CD4-positive, alpha-beta T cell treated with Interleukin-4 for 1 hour (primary cell): ENCODE results near the gene TP53BP2.
"Not testable (repeated sequence)": the region's sequence is repeated elsewhere in the genome, so short reads cannot be mapped to it uniquely, and the experiment has no call there.

ENCODE experiments used
- DNase-seq, 2 donors: peaks; one replicate each; pipeline ENCODE4 v3.0.0-alpha.2; 2020 to 2022

TP53BP2 gene

GRCh38 chr1:223849352-223850254 lies 3.9 kb upstream of the TP53BP2 start:
- DNase-seq, result no peak

- no peak for DNase-seq
Observed at GRCh38 chr1:223848536-223848935, 2.8 kb upstream of the TP53BP2 start.

GRCh38 chr1:223847781-223848345 lies 2.1 kb upstream of the TP53BP2 start:
- no peak for DNase-seq

- DNase-seq, result peak; percentile 66 to 72
Observed at GRCh38 chr1:223845037-223845809, 524 bp downstream of the TP53BP2 start.

GRCh38 chr1:223844787-223845036 lies 1.0 kb downstream of the TP53BP2 start:
- peak; percentile 27 to 55 for DNase-seq

- peak in 1 of 2 donors; percentile 55 for DNase-seq
Observed at GRCh38 chr1:223843934-223844786, 1.6 kb downstream of the TP53BP2 start.

- peak in 1 of 2 donors; percentile 33 for DNase-seq
Observed at GRCh38 chr1:223842784-223843183, 3.0 kb downstream of the TP53BP2 start.

GRCh38 chr1:223841977-223842623 lies 3.6 kb downstream of the TP53BP2 start:
- DNase-seq, result not testable (repeated sequence)

GRCh38 chr1:223840254-223840653 lies 5.5 kb downstream of the TP53BP2 start:
- DNase-seq, result no peak

GRCh38 chr1:223838125-223838854 lies 7.5 kb downstream of the TP53BP2 start:
- no peak for DNase-seq

- no peak for DNase-seq
Observed at GRCh38 chr1:223837687-223838086, 8.1 kb downstream of the TP53BP2 start.

GRCh38 chr1:223837206-223837605 lies 8.5 kb downstream of the TP53BP2 start:
- no peak for DNase-seq

GRCh38 chr1:223836586-223836985 lies 9.2 kb downstream of the TP53BP2 start:
- no peak for DNase-seq

- DNase-seq, result peak in 1 of 2 donors; percentile 33
Observed at GRCh38 chr1:223835754-223836153, 10.0 kb downstream of the TP53BP2 start.

GRCh38 chr1:223834660-223835263 lies 11.0 kb downstream of the TP53BP2 start:
- DNase-seq, result peak; percentile 41 to 55

GRCh38 chr1:223833948-223834347 lies 11.8 kb downstream of the TP53BP2 start:
- peak in 1 of 2 donors; percentile 25 for DNase-seq

GRCh38 chr1:223832637-223832943 lies 13.2 kb downstream of the TP53BP2 start:
- DNase-seq, result peak; percentile 35 to 36

GRCh38 chr1:223831755-223832636 lies 13.8 kb downstream of the TP53BP2 start:
- DNase-seq, result peak in 1 of 2 donors; percentile 78

- DNase-seq, result no peak
Observed at GRCh38 chr1:223829678-223830077, 16.1 kb downstream of the TP53BP2 start.
